ENCODE measurements around the gene CBX3. TPM values are rescaled to one million over a fixed set of nuclear protein-coding genes. Genes with fewer than 3 reads are reported as not detected.

Gene CBX3
- polyA plus RNA-seq, 1 experiment: 174 TPM

GRCh38 chr7:26185844-26186180 is 15.7 kb upstream of the CBX3 start:
- no peak for DNase-seq (ENCODE audit: low read depth, low spot score)
- ChIA-PET POLR2A (interaction anchor here (1.3 to 1.4 kb wide), 2 partner anchors 14 to 34 kb away, joined by 3 to 5 read pairs; partner anchors contain the start of genes HNRNPA2B1 and NFE2L3), CTCF (interaction anchor here (1.4 kb wide), 1 partner anchor 12 kb away, joined by 4 read pairs; no protein-coding TSS in a partner anchor)
- Histone ChIP-seq H3K9me3 (ENCODE audit: control insufficient read depth, insufficient read depth, low read length) (no peaks in the 10 kb centered on the region), H3K4me3 (ENCODE audit: low read depth, low read length) (no peak overlapping the region), H3K27ac (ENCODE audit: low read depth, low read length) (no peak overlapping the region), H3K27me3 (ENCODE audit: control insufficient read depth, insufficient read depth, low read length) (no peaks in the 10 kb centered on the region)
- TF ChIP-seq CTCF (IDR thresholded peaks at IDR 0.05; ENCODE audit: low read depth, low read length): no peak

GRCh38 chr7:26186364-26187311 is 14.9 kb upstream of the CBX3 start:
- POLR2A ChIA-PET: interaction anchor here (0.9 to 2.4 kb wide), 5 partner anchors 11 to 34 kb away, joined by 3 to 12 read pairs (median 5); partner anchors contain the start of genes CBX3, HNRNPA2B1 and NFE2L3
- no peak for DNase-seq (ENCODE audit: low read depth, low spot score)
- Histone ChIP-seq H3K27ac (ENCODE audit: low read depth, low read length) (no peak overlapping the region), H3K27me3 (ENCODE audit: control insufficient read depth, insufficient read depth, low read length) (no peaks in the 10 kb centered on the region), H3K9me3 (ENCODE audit: control insufficient read depth, insufficient read depth, low read length) (no peaks in the 10 kb centered on the region), H3K4me3 (ENCODE audit: low read depth, low read length) (no peak overlapping the region)
- no peak for TF ChIP-seq CTCF (IDR thresholded peaks at IDR 0.05; ENCODE audit: low read depth, low read length)
- CTCF ChIA-PET: interaction anchor here (1.1 to 2.6 kb wide), 2 partner anchors 12 to 96 kb away, joined by 3 to 34 read pairs; no protein-coding TSS in a partner anchor

GRCh38 chr7:26187380-26188205 is 14.0 kb upstream of the CBX3 start:
- CTCF ChIA-PET: interaction anchor here (1.1 to 2.6 kb wide), 4 partner anchors 11 to 295 kb away, joined by 3 to 34 read pairs (median 7); no protein-coding TSS in a partner anchor
- POLR2A ChIA-PET: interaction anchor here (0.9 to 2.4 kb wide), 4 partner anchors 11 to 15 kb away, joined by 3 to 12 read pairs (median 9); partner anchors contain the start of genes CBX3 and HNRNPA2B1
- Histone ChIP-seq H3K9me3 (ENCODE audit: control insufficient read depth, insufficient read depth, low read length) (no peaks in the 10 kb centered on the region), H3K27ac (ENCODE audit: low read depth, low read length) (no peak overlapping the region), H3K4me3 (ENCODE audit: low read depth, low read length) (no peak overlapping the region), H3K27me3 (ENCODE audit: control insufficient read depth, insufficient read depth, low read length) (no peaks in the 10 kb centered on the region)
- TF ChIP-seq CTCF (IDR thresholded peaks at IDR 0.05; ENCODE audit: low read depth, low read length): no peak
- DNase-seq (ENCODE audit: low read depth, low spot score): no peak

- POLR2A ChIA-PET: interaction anchor here (1.4 to 2.4 kb wide), 3 partner anchors 10 to 14 kb away, joined by 8 to 12 read pairs (median 10); partner anchors contain the start of genes CBX3 and HNRNPA2B1
- CTCF ChIA-PET: interaction anchor here (1.4 to 2.6 kb wide), 3 partner anchors 10 to 296 kb away, joined by 4 to 34 read pairs (median 10); no protein-coding TSS in a partner anchor
Observed at GRCh38 chr7:26188206-26188956, 13.2 kb upstream of the CBX3 start.

More at GRCh38 chr7:26188206-26188956, 13.2 kb upstream of the CBX3 start:
- H3K27ac ChIP-seq (ENCODE audit: low read depth, low read length): no peak overlapping the region
- H3K9me3 ChIP-seq (ENCODE audit: control insufficient read depth, insufficient read depth, low read length): no peaks in the 10 kb centered on the region
- H3K4me3 ChIP-seq (ENCODE audit: low read depth, low read length): no peak overlapping the region
- H3K27me3 ChIP-seq (ENCODE audit: control insufficient read depth, insufficient read depth, low read length): no peaks in the 10 kb centered on the region
- no peak for TF ChIP-seq CTCF (IDR thresholded peaks at IDR 0.05; ENCODE audit: low read depth, low read length)
- DNase-seq (ENCODE audit: low read depth, low spot score): no peak
